Measurements from ENCODE around the gene ANKRD10.

The ANKRD10 gene

GRCh38 chr13:110855363-110855762, 59.5 kb downstream of the ANKRD10 start:
- H3K4me1 ChIP-seq (ENCODE audit: control insufficient read depth in 1 of 2, insufficient read depth in 2 of 2, low read length in 2 of 2) = peaks cover 5 to 7% of the 10 kb centered on the region in 2 experiments
- H3K4me3 ChIP-seq (ENCODE audit: low read depth, low read length) = no peak overlapping the region
- no peak overlapping the region for H4K91ac ChIP-seq (ENCODE audit: low read depth, low read length)
- H3K14ac ChIP-seq (ENCODE audit: low read length) = no peak overlapping the region
- H3K79me2 ChIP-seq (ENCODE audit: control insufficient read depth, insufficient read depth, low read length, poor library complexity) = no peaks in the 10 kb centered on the region
- no peak overlapping the region for H4K8ac ChIP-seq (ENCODE audit: low read depth, low read length)
- no peaks in the 10 kb centered on the region for H3K27me3 ChIP-seq (ENCODE audit: insufficient read depth, low read length)
- no peak for DNase-seq
- H3K18ac ChIP-seq (ENCODE audit: low read length) = no peak overlapping the region
- no CpG with 5 or more reads among the region's 6 CpGs for WGBS (ENCODE audit: extremely low coverage, insufficient coverage, insufficient read length)
- H3K4ac ChIP-seq (ENCODE audit: low read depth, low read length) = no peak overlapping the region
- H2BK12ac ChIP-seq (ENCODE audit: low read length) = no peak overlapping the region
- no peak overlapping the region for H3K23ac ChIP-seq (ENCODE audit: low read length)
- H3K4me2 ChIP-seq (ENCODE audit: low read length) = no peak overlapping the region
- H2BK5ac ChIP-seq (ENCODE audit: low read depth, low read length, poor library complexity) = no peak overlapping the region
- no peaks in the 10 kb centered on the region for H3K79me1 ChIP-seq (ENCODE audit: low read length)
- H2AK5ac ChIP-seq (ENCODE audit: low read length) = no peak overlapping the region
- no peaks in the 10 kb centered on the region for H3K36me3 ChIP-seq (ENCODE audit: control insufficient read depth in 1 of 2, insufficient read depth in 2 of 2, low read length in 2 of 2)
- H3K9me3 ChIP-seq (ENCODE audit: insufficient read depth, low read depth, low read length) = peaks cover 2% of the 10 kb centered on the region
- no peak overlapping the region for H3K27ac ChIP-seq (ENCODE audit: low read depth, low read length)
- H2AFZ ChIP-seq (ENCODE audit: insufficient read depth, low read length, poor library complexity) = no peak overlapping the region
- H2BK120ac ChIP-seq (ENCODE audit: insufficient read depth, low read length, poor library complexity) = no peak overlapping the region
- H4K12ac ChIP-seq (ENCODE audit: low read depth, low read length) = no peak overlapping the region
- no peak overlapping the region for H3K9ac ChIP-seq (ENCODE audit: low read length)

DNA sequence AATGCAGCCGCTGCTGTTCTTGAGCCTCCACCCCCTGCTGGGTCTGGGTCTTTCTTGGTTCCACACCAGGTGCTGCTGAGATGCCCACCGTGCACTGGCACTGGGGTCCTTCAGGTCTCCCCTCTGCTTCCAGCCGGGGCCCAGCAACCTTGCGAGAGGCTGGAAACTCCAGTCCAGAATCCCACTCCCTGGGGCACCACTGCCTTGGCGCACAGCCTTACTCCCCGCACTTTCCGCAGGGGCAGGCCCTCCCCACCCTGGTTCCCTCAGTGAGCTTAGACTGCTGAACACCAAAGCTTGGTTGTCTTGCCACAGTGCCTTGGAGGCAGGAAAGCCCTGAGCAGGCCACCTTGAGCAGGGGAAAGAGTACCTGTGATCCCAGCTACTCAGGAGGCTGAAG, 60.0 kb downstream of the ANKRD10 start:
- DNase-seq = no peak
- no CpG with 5 or more reads among the region's 7 CpGs for WGBS (ENCODE audit: extremely low coverage, insufficient coverage, insufficient read length)

DNA sequence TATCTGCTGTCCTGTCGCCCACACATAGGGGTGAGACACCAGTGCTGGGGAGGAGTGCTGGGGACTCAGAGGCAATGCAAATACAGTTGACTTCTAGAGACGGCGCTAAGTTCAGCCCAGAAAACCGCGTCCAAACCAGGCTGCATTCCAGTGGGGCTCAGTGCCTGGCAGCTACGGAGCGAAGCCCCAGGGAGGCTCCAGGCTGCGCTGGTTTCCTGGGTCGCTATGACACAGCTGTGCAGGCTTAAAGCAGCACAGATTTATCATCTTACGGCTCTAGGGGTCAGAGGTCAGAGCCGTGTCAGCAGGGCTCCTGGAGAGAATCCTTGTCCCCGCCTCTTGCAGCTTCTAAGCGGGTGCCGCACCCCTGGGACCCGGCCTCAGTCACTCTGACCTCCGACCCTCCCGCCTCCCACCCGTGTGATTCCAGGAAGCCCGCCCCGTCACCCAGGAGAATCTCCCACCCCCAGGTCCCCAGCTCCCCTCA, 61.6 kb downstream of the ANKRD10 start:
- Histone ChIP-seq H2BK120ac (ENCODE audit: insufficient read depth, low read length, poor library complexity) (no peak overlapping the region), H3K9ac (ENCODE audit: low read length) (no peak overlapping the region), H3K36me3 (ENCODE audit: control insufficient read depth in 1 of 2, insufficient read depth in 2 of 2, low read length in 2 of 2) (no peaks in the 10 kb centered on the region), H2AK5ac (ENCODE audit: low read length) (no peak overlapping the region), H3K4me3 (ENCODE audit: low read depth, low read length) (no peak overlapping the region), H3K23ac (ENCODE audit: low read length) (no peak overlapping the region), H3K79me1 (ENCODE audit: low read length) (no peaks in the 10 kb centered on the region), H2AFZ (ENCODE audit: insufficient read depth, low read length, poor library complexity) (no peak overlapping the region), H3K27ac (ENCODE audit: low read depth, low read length) (no peak overlapping the region), H4K8ac (ENCODE audit: low read depth, low read length) (peak overlapping the region; percentile 18), H3K4ac (ENCODE audit: low read depth, low read length) (no peak overlapping the region), H4K91ac (ENCODE audit: low read depth, low read length) (no peak overlapping the region), H3K4me1 (ENCODE audit: control insufficient read depth in 1 of 2, insufficient read depth in 2 of 2, low read length in 2 of 2) (peaks cover 5 to 7% of the 10 kb centered on the region in 2 experiments), H2BK5ac (ENCODE audit: low read depth, low read length, poor library complexity) (no peak overlapping the region), H3K14ac (ENCODE audit: low read length) (no peak overlapping the region), H3K27me3 (ENCODE audit: insufficient read depth, low read length) (no peaks in the 10 kb centered on the region), H2BK12ac (ENCODE audit: low read length) (no peak overlapping the region), H3K9me3 (ENCODE audit: insufficient read depth, low read depth, low read length) (peaks cover 2% of the 10 kb centered on the region), H3K79me2 (ENCODE audit: control insufficient read depth, insufficient read depth, low read length, poor library complexity) (no peaks in the 10 kb centered on the region), H3K4me2 (ENCODE audit: low read length) (no peak overlapping the region), H3K18ac (ENCODE audit: low read length) (no peak overlapping the region), H4K12ac (ENCODE audit: low read depth, low read length) (no peak overlapping the region)
- no CpG with 5 or more reads among the region's 20 CpGs for WGBS (ENCODE audit: extremely low coverage, insufficient coverage, insufficient read length)
- peak in 1 of 2 donors; percentile 5 for DNase-seq

More for the DNA sequence above, 60.0 kb downstream of the ANKRD10 start:
- no peak overlapping the region for H3K27ac ChIP-seq (ENCODE audit: low read depth, low read length)
- H3K4me2 ChIP-seq (ENCODE audit: low read length) = no peak overlapping the region
- no peak overlapping the region for H3K4ac ChIP-seq (ENCODE audit: low read depth, low read length)
- no peak overlapping the region for H3K4me3 ChIP-seq (ENCODE audit: low read depth, low read length)
- H3K4me1 ChIP-seq (ENCODE audit: control insufficient read depth in 1 of 2, insufficient read depth in 2 of 2, low read length in 2 of 2) = peaks cover 5 to 7% of the 10 kb centered on the region in 2 experiments
- H4K91ac ChIP-seq (ENCODE audit: low read depth, low read length) = no peak overlapping the region
- H4K12ac ChIP-seq (ENCODE audit: low read depth, low read length) = no peak overlapping the region
- H2AK5ac ChIP-seq (ENCODE audit: low read length) = no peak overlapping the region
- H2BK5ac ChIP-seq (ENCODE audit: low read depth, low read length, poor library complexity) = no peak overlapping the region
- H3K36me3 ChIP-seq (ENCODE audit: control insufficient read depth in 1 of 2, insufficient read depth in 2 of 2, low read length in 2 of 2) = no peaks in the 10 kb centered on the region
- no peaks in the 10 kb centered on the region for H3K79me2 ChIP-seq (ENCODE audit: control insufficient read depth, insufficient read depth, low read length, poor library complexity)
- H2AFZ ChIP-seq (ENCODE audit: insufficient read depth, low read length, poor library complexity) = no peak overlapping the region
- H3K27me3 ChIP-seq (ENCODE audit: insufficient read depth, low read length) = no peaks in the 10 kb centered on the region
- H2BK12ac ChIP-seq (ENCODE audit: low read length) = no peak overlapping the region
- no peak overlapping the region for H3K9ac ChIP-seq (ENCODE audit: low read length)
- no peak overlapping the region for H2BK120ac ChIP-seq (ENCODE audit: insufficient read depth, low read length, poor library complexity)
- no peak overlapping the region for H3K18ac ChIP-seq (ENCODE audit: low read length)
- no peak overlapping the region for H3K14ac ChIP-seq (ENCODE audit: low read length)
- H3K79me1 ChIP-seq (ENCODE audit: low read length) = no peaks in the 10 kb centered on the region
- H3K23ac ChIP-seq (ENCODE audit: low read length) = no peak overlapping the region
- peaks cover 2% of the 10 kb centered on the region for H3K9me3 ChIP-seq (ENCODE audit: insufficient read depth, low read depth, low read length)
- no peak overlapping the region for H4K8ac ChIP-seq (ENCODE audit: low read depth, low read length)

- no CpG with 5 or more reads among the region's 11 CpGs for WGBS (ENCODE audit: extremely low coverage, insufficient coverage, insufficient read length)
- no peaks in the 10 kb centered on the region for H3K36me3 ChIP-seq (ENCODE audit: control insufficient read depth in 1 of 2, insufficient read depth in 2 of 2, low read length in 2 of 2)
These were observed 64.0 kb downstream of the ANKRD10 start for GRCh38 chr13:110850840-110851239.

More at GRCh38 chr13:110850840-110851239, 64.0 kb downstream of the ANKRD10 start:
- no peaks in the 10 kb centered on the region for H3K79me2 ChIP-seq (ENCODE audit: control insufficient read depth, insufficient read depth, low read length, poor library complexity)
- no peak overlapping the region for H3K9ac ChIP-seq (ENCODE audit: low read length)
- H2AFZ ChIP-seq (ENCODE audit: insufficient read depth, low read length, poor library complexity) = no peak overlapping the region
- no peak overlapping the region for H2AK5ac ChIP-seq (ENCODE audit: low read length)
- H2BK120ac ChIP-seq (ENCODE audit: insufficient read depth, low read length, poor library complexity) = no peak overlapping the region
- DNase-seq = no peak
- peaks cover 2% of the 10 kb centered on the region for H3K9me3 ChIP-seq (ENCODE audit: insufficient read depth, low read depth, low read length)
- H4K8ac ChIP-seq (ENCODE audit: low read depth, low read length) = no peak overlapping the region
- H3K14ac ChIP-seq (ENCODE audit: low read length) = no peak overlapping the region
- H3K4me1 ChIP-seq (ENCODE audit: control insufficient read depth in 1 of 2, insufficient read depth in 2 of 2, low read length in 2 of 2) = peaks cover 5 to 7% of the 10 kb centered on the region in 2 experiments
- H3K23ac ChIP-seq (ENCODE audit: low read length) = no peak overlapping the region
- H3K79me1 ChIP-seq (ENCODE audit: low read length) = no peaks in the 10 kb centered on the region
- H4K91ac ChIP-seq (ENCODE audit: low read depth, low read length) = no peak overlapping the region
- no peak overlapping the region for H3K27ac ChIP-seq (ENCODE audit: low read depth, low read length)
- no peak overlapping the region for H3K4me2 ChIP-seq (ENCODE audit: low read length)
- H3K18ac ChIP-seq (ENCODE audit: low read length) = no peak overlapping the region
- H3K4ac ChIP-seq (ENCODE audit: low read depth, low read length) = no peak overlapping the region
- no peak overlapping the region for H2BK5ac ChIP-seq (ENCODE audit: low read depth, low read length, poor library complexity)
- H4K12ac ChIP-seq (ENCODE audit: low read depth, low read length) = no peak overlapping the region
- H3K4me3 ChIP-seq (ENCODE audit: low read depth, low read length) = peak overlapping the region; percentile 20
- H3K27me3 ChIP-seq (ENCODE audit: insufficient read depth, low read length) = no peaks in the 10 kb centered on the region
- no peak overlapping the region for H2BK12ac ChIP-seq (ENCODE audit: low read length)
